Measurements from ENCODE around the gene FAM221B.
A peak's percentile ranks its signal among the peaks of the same experiment; 100 is the strongest.

The FAM221B gene

GRCh38 chr9:35776018-35776417 lies 52.5 kb downstream of the FAM221B start:
- TF ChIP-seq ISL1 (CRISPR knock-in tag; IDR thresholded peaks at IDR 0.05): no peak
- no peak for TF ChIP-seq OSR1 (CRISPR knock-in tag; IDR thresholded peaks at IDR 0.05)
- TF ChIP-seq ZNF8 (CRISPR knock-in tag; IDR thresholded peaks at IDR 0.05): no peak
- no peak for TF ChIP-seq ZNF565 (CRISPR knock-in tag; conservative IDR thresholded peaks at IDR 0.05; ENCODE audit: low read depth)
- no peak for ATAC-seq

DNA sequence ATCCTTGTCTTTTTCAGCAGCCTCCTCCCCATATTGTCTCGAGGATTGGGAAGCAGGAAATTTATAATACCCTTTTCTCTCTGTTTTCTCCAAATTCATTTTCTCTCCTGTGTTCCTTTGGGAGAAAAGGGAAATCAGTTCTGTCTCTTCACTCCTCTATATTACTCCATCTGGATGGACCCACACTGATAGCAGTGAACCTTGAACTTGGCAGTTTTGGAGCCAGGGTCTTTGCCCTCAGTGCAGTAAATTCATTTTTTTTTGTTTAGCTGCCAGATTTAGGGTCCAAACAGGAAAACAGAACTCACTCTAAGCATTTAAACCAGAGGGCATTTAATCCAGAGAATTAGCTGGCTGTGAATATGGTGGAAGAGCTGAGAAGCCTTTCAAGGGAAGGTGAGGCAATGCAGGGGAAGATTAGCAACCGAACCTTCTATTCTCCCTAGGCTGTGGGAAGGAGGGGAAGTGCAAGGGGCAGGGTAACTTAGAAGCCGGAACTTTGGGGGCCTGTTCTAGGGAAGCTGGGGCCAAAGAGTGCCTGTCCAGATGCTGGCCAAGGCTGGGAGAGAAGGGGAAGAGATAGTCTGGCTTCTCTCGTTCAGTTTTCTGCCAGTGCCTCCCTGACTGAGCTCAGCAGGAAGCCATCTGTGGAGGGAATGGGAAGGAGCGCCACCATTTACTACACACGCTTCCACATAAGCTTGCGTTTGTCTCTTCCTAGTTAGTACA lies 53.5 kb downstream of the FAM221B start:
- ATAC-seq: no peak
- TF ChIP-seq TOX (CRISPR knock-in tag; IDR thresholded peaks at IDR 0.05; ENCODE audit: borderline replicate concordance) (no peak), BACH2 (CRISPR knock-in tag; IDR thresholded peaks at IDR 0.05; ENCODE audit: borderline replicate concordance) (no peak), CSRNP3 (CRISPR knock-in tag; IDR thresholded peaks at IDR 0.05) (no peak), CREB5 (CRISPR knock-in tag; IDR thresholded peaks at IDR 0.05; ENCODE audit: low read depth) (no peak), OSR1 (CRISPR knock-in tag; IDR thresholded peaks at IDR 0.05) (no peak)
- TF ChIP-seq, protein P1, sequence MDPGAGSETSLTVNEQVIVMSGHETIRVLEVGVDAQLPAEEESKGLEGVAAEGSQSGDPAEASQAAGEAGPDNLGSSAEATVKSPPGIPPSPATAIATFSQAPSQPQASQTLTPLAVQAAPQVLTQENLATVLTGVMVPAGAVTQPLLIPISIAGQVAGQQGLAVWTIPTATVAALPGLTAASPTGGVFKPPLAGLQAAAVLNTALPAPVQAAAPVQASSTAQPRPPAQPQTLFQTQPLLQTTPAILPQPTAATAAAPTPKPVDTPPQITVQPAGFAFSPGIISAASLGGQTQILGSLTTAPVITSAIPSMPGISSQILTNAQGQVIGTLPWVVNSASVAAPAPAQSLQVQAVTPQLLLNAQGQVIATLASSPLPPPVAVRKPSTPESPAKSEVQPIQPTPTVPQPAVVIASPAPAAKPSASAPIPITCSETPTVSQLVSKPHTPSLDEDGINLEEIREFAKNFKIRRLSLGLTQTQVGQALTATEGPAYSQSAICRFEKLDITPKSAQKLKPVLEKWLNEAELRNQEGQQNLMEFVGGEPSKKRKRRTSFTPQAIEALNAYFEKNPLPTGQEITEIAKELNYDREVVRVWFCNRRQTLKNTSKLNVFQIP (CRISPR knock-in tag; IDR thresholded peaks at IDR 0.05; ENCODE audit: borderline replicate concordance, low read depth): no peak

DNA sequence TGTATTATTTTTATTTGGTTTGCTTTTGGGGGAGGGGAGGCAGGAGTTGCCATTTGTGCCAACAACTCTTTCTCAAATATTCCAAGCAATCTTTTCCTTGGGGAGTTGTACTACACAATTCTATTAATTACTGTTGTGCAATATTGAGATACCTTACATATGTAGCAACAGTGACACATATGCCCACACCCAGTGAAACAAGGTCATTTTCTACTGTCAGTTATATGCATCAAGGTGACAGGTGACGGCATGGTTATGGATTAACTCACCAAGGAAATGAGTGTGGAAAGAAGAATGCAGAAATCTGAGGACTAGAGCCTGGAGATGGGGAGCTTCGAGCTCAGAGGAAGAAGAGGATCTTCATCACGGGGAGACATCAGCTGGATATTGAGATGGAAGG lies 56.6 kb downstream of the FAM221B start:
- no peak for ATAC-seq
- TF ChIP-seq TCF4 (CRISPR knock-in tag; IDR thresholded peaks at IDR 0.05; ENCODE audit: borderline replicate concordance): no peak
- no peak for TF ChIP-seq CSDC2 (CRISPR knock-in tag; IDR thresholded peaks at IDR 0.05)
- TF ChIP-seq ZNF565 (CRISPR knock-in tag; conservative IDR thresholded peaks at IDR 0.05; ENCODE audit: low read depth): no peak
- no peak for TF ChIP-seq BACH2 (CRISPR knock-in tag; IDR thresholded peaks at IDR 0.05; ENCODE audit: borderline replicate concordance)
- TF ChIP-seq ZNF8 (CRISPR knock-in tag; IDR thresholded peaks at IDR 0.05): no peak
- TF ChIP-seq ZFP3 (CRISPR knock-in tag; IDR thresholded peaks at IDR 0.05): no peak
- TF ChIP-seq TOX (CRISPR knock-in tag; IDR thresholded peaks at IDR 0.05; ENCODE audit: borderline replicate concordance): no peak
- TF ChIP-seq OSR1 (CRISPR knock-in tag; IDR thresholded peaks at IDR 0.05): no peak
- TF ChIP-seq ISL1 (CRISPR knock-in tag; IDR thresholded peaks at IDR 0.05): no peak
- TF ChIP-seq CSRNP3 (CRISPR knock-in tag; IDR thresholded peaks at IDR 0.05): no peak
- no peak for TF ChIP-seq ZNF70 (CRISPR knock-in tag; IDR thresholded peaks at IDR 0.05)
- no peak for TF ChIP-seq ZC3H10 (CRISPR knock-in tag; IDR thresholded peaks at IDR 0.05)
- TF ChIP-seq, protein P2, sequence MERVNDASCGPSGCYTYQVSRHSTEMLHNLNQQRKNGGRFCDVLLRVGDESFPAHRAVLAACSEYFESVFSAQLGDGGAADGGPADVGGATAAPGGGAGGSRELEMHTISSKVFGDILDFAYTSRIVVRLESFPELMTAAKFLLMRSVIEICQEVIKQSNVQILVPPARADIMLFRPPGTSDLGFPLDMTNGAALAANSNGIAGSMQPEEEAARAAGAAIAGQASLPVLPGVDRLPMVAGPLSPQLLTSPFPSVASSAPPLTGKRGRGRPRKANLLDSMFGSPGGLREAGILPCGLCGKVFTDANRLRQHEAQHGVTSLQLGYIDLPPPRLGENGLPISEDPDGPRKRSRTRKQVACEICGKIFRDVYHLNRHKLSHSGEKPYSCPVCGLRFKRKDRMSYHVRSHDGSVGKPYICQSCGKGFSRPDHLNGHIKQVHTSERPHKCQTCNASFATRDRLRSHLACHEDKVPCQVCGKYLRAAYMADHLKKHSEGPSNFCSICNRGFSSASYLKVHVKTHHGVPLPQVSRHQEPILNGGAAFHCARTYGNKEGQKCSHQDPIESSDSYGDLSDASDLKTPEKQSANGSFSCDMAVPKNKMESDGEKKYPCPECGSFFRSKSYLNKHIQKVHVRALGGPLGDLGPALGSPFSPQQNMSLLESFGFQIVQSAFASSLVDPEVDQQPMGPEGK (CRISPR knock-in tag; IDR thresholded peaks at IDR 0.05; ENCODE audit: borderline replicate concordance): no peak
- TF ChIP-seq RARB (CRISPR knock-in tag; IDR thresholded peaks at IDR 0.05): no peak
- no peak for TF ChIP-seq ESRRG (CRISPR knock-in tag; IDR thresholded peaks at IDR 0.05)

DNA sequence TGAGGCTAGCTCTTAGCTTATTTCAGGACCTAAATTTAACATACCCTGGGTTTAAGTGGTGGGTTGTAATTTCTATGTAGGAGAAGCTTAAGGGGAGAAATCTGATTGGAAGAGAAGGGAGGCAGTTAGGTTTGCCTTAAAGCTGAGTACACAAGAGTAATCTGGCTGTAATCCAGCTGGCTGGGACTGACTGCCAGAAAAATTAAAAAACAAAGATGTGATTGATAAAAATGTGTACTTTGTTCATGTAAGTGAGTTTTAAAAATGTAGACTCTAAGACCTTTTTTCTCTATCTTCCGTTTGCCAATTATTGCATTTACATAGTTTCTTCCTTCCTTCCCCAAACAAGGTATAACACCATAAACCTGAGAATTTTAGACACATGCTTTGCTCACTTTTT lies 57.0 kb downstream of the FAM221B start:
- peak; percentile 48 for ATAC-seq
- TF ChIP-seq ESRRG (CRISPR knock-in tag; IDR thresholded peaks at IDR 0.05): no peak
- TF ChIP-seq TSHZ2 (CRISPR knock-in tag; IDR thresholded peaks at IDR 0.05): no peak
- no peak for TF ChIP-seq ZC3H10 (CRISPR knock-in tag; IDR thresholded peaks at IDR 0.05)
- TF ChIP-seq, protein P1 (CRISPR knock-in tag; IDR thresholded peaks at IDR 0.05; ENCODE audit: borderline replicate concordance, low read depth): no peak
- no peak for TF ChIP-seq OSR1 (CRISPR knock-in tag; IDR thresholded peaks at IDR 0.05)
- TF ChIP-seq ZNF8 (CRISPR knock-in tag; IDR thresholded peaks at IDR 0.05): no peak
- no peak for TF ChIP-seq ISL1 (CRISPR knock-in tag; IDR thresholded peaks at IDR 0.05)
- TF ChIP-seq, protein P2 (CRISPR knock-in tag; IDR thresholded peaks at IDR 0.05; ENCODE audit: borderline replicate concordance): no peak

Measured in SK-N-SH treated with all-trans-retinoic acid at 6 μM for 48 hours (cell line).